Astrocyte of the spinal cord (primary cell): ENCODE measurements around the gene RUNX2.

Source experiments
- DNase-seq: peaks from one replicate; pipeline ENCODE4 v3.0.0; 2011; ENCODE audit warnings: low read depth, low spot score
- H3K4me3 ChIP-seq: 2 replicates; pipeline ENCODE4 v1.5.1; 2011; ENCODE audit warnings: low read depth, mild to moderate bottlenecking, low read length, moderate library complexity
- CTCF ChIP-seq: IDR thresholded peaks from 2 replicates; pipeline ENCODE4 v1.5.1; 2012; ENCODE audit warnings: low read depth, mild to moderate bottlenecking, low read length, inconsistent platforms
- in situ Hi-C: cut with HindIII; loops from 2 replicates; pipeline ENCODE4 v1.10.0; 2017; ENCODE audit warnings: low sequenced_read_pairs

RUNX2 gene

GRCh38 chr6:45647341-45648261 lies 319.5 kb downstream of the RUNX2 start:
- no peak for TF ChIP-seq CTCF
- in situ Hi-C loops: no loop called here
- no peak for DNase-seq
- no peak overlapping the region for H3K4me3 ChIP-seq

GRCh38 chr6:45648262-45648620 lies 320.1 kb downstream of the RUNX2 start:
- no peak overlapping the region for H3K4me3 ChIP-seq
- no peak for DNase-seq
- in situ Hi-C loops: no loop called here
- TF ChIP-seq CTCF: no peak

GRCh38 chr6:45650524-45651135 lies 322.5 kb downstream of the RUNX2 start:
- TF ChIP-seq CTCF: no peak
- in situ Hi-C loops: no loop called here
- H3K4me3 ChIP-seq: no peak overlapping the region
- DNase-seq: peak; percentile 96

GRCh38 chr6:45651301-45651700 lies 323.2 kb downstream of the RUNX2 start:
- in situ Hi-C loops: no loop called here
- no peak for TF ChIP-seq CTCF
- no peak for DNase-seq
- H3K4me3 ChIP-seq: no peak overlapping the region

- no peak for DNase-seq
- TF ChIP-seq CTCF: no peak
- no peak overlapping the region for H3K4me3 ChIP-seq
- in situ Hi-C loops: no loop called here
Observed at GRCh38 chr6:45652416-45652815, 324.3 kb downstream of the RUNX2 start.

GRCh38 chr6:45653117-45653883 lies 325.2 kb downstream of the RUNX2 start:
- no peak for TF ChIP-seq CTCF
- no peak for DNase-seq
- in situ Hi-C loops: no loop called here
- H3K4me3 ChIP-seq: no peak overlapping the region
